ENCODE results near the gene PMEL.
"Not testable (repeated sequence)": the region's sequence is repeated elsewhere in the genome, so short reads cannot be mapped to it uniquely, and the experiment has no call there.

Gene PMEL

GRCh38 chr12:55965941-55966407 is at the start of gene PMEL:
Gene PMEL (minus strand): TSS chr12:55966042. CDS start chr12:55966011, 31 bp downstream.
- FAIRE-seq = no peak

GRCh38 chr12:56014205-56014604 is 48.4 kb upstream of the PMEL start:
- FAIRE-seq = no peak

- no peak for FAIRE-seq
These were observed 47.6 kb upstream of the PMEL start for GRCh38 chr12:56013482-56013881.

- FAIRE-seq = no peak
These were observed 45.8 kb upstream of the PMEL start for GRCh38 chr12:56011509-56012090.

- FAIRE-seq = no peak
These were observed 44.3 kb upstream of the PMEL start for GRCh38 chr12:56010111-56010570.

- FAIRE-seq = no peak
These were observed 42.0 kb upstream of the PMEL start for GRCh38 chr12:56007564-56008559.

- FAIRE-seq = no peak
These were observed 38.4 kb upstream of the PMEL start for GRCh38 chr12:56004211-56004610.

GRCh38 chr12:56003376-56003775 is 37.5 kb upstream of the PMEL start:
- FAIRE-seq = not testable (repeated sequence)

- no peak for FAIRE-seq
These were observed 35.8 kb upstream of the PMEL start for GRCh38 chr12:56001487-56002100.

GRCh38 chr12:55999999-56000540 is 34.2 kb upstream of the PMEL start:
- not testable (repeated sequence) for FAIRE-seq

- not testable (repeated sequence) for FAIRE-seq
These were observed 33.7 kb upstream of the PMEL start for GRCh38 chr12:55999522-55999921.

- FAIRE-seq = no peak
These were observed 31.7 kb upstream of the PMEL start for GRCh38 chr12:55997535-55997859.

GRCh38 chr12:55996715-55997534 is 31.1 kb upstream of the PMEL start, which contains the start of gene SUOX:
Gene SUOX (plus strand): TSS chr12:55997276. CDS start chr12:56002222, 4,946 bp downstream.
- FAIRE-seq = peak; percentile 98

- FAIRE-seq = peak; percentile 84
These were observed 30.4 kb upstream of the PMEL start for GRCh38 chr12:55996201-55996714.

- no peak for FAIRE-seq
These were observed 29.5 kb upstream of the PMEL start for GRCh38 chr12:55995366-55995765.

- FAIRE-seq = no peak
These were observed 27.5 kb upstream of the PMEL start for GRCh38 chr12:55993230-55993853.

- no peak for FAIRE-seq
These were observed 25.3 kb upstream of the PMEL start for GRCh38 chr12:55991110-55991509.

GRCh38 chr12:55985976-55986375 is 20.1 kb upstream of the PMEL start:
- FAIRE-seq = not testable (repeated sequence)

- FAIRE-seq = no peak
These were observed 19.5 kb upstream of the PMEL start for GRCh38 chr12:55985341-55985740.

GRCh38 chr12:55984861-55985260 is 19.0 kb upstream of the PMEL start:
- no peak for FAIRE-seq

- no peak for FAIRE-seq
These were observed 17.5 kb upstream of the PMEL start for GRCh38 chr12:55983232-55983842.

All from endometrium (tissue), 2 donors.